Measurements from ENCODE around the gene DNAH6. TPM values are rescaled to one million over a fixed set of nuclear protein-coding genes. Genes with fewer than 3 reads are reported as not detected.

DNAH6 gene
- total and polyA plus RNA-seq, 9 of the 15 experiments (the other 6 are each of a cell fraction or from before 2014, with no cell fraction given), result 0.01 to 0.04 (median 0.01) TPM; not detected in 5

DNA sequence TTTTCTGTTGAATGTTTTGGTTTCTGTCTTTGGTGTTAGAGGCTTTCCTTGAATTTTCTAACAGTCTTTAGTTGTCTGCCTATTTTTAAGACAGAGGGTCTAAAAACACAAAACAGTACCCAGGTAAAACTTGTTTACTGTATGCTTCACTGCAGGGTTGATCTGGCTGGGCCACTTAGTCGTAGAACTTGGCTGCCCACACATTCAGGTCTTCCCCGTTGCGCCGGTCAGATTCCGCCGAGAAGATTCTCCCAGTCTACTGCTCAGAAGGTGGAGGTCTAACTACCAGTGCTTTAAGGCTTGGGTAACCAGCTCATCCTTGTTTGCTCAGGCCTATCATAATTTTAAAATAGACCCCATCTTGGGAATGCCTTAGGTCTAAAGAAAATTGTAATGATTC, 24.6 kb upstream of the DNAH6 start:
- intact Hi-C loops (cut with micrococcal nuclease) (loop anchor here (5.0 kb wide), 1 partner anchor 806 kb away; no protein-coding TSS in a partner anchor), in situ Hi-C loops (cut with MboI) (no loop called here)
- Histone ChIP-seq H3K4me1 (replicated peaks in 1 of 2; ENCODE audit: control insufficient read depth in 2 of 2, insufficient read depth in 2 of 2, low read length in 2 of 2) (no peaks in the 10 kb centered on the region), H3K9me3 (replicated peaks; ENCODE audit: control insufficient read depth, insufficient read depth, low read depth, low read length) (no peaks in the 10 kb centered on the region), H3K27ac (ENCODE audit: extremely low read depth, low read depth, low read length) (no peak overlapping the region), H4K20me1 (replicated peaks; ENCODE audit: control insufficient read depth, insufficient read depth, low read length) (no peaks in the 10 kb centered on the region), H3K9me1 (ENCODE audit: control insufficient read depth, insufficient read depth, low read length) (no peaks in the 10 kb centered on the region), H3K36me3 (ENCODE audit: control insufficient read depth, insufficient read depth, low read length) (no peaks in the 10 kb centered on the region), H3K9ac (ENCODE audit: insufficient read depth in 1 of 2, low read depth in 2 of 2, low read length in 2 of 2) (no peak overlapping the region), H3K79me2 (ENCODE audit: control insufficient read depth, insufficient read depth, low read length) (no peaks in the 10 kb centered on the region), H3K4me2 (ENCODE audit: insufficient read depth, low read length) (no peak overlapping the region), H3K27me3 (ENCODE audit: control insufficient read depth in 2 of 2, insufficient read depth in 2 of 2, low read length in 2 of 2) (0 out of 5 replicates have a peak, but pooled peaks cover 0 to 3% of the 10 kb centered on the region in 2 experiments), H3K4me3 (no peak overlapping the region), H2AFZ (ENCODE audit: low read depth, low read length) (no peak overlapping the region)
- BruUV-seq (replicated peaks), result no TSS peak
- POLR2A ChIA-PET, result interaction anchor here (0.8 to 1.2 kb wide), 2 partner anchors 9 to 12 kb away, joined by 3 to 4 read pairs; no protein-coding TSS in a partner anchor
- ATAC-seq, result no peak
- WGBS (ENCODE audit: insufficient coverage, low coverage, missing lambda C conversion rate), result 3% methylated on average over 6 of the region's 6 CpGs
- no peak for FAIRE-seq
- CTCF ChIA-PET (ENCODE audit: low intra/inter-chr PET ratio), result no interaction called here
- no peak for DNase-seq (ENCODE audit: extremely low read depth in 1 of 4, low spot score in 3 of 4)
- no peak for TF ChIP-seq PYGO2 (tag; IDR thresholded peaks at IDR 0.05)
- no peak for TF ChIP-seq SREBF2 (CRISPR knock-in tag; IDR thresholded peaks at IDR 0.05)
- TF ChIP-seq FOXP1 (CRISPR knock-in tag; IDR thresholded peaks at IDR 0.05), result no peak
- TF ChIP-seq, protein P1, sequence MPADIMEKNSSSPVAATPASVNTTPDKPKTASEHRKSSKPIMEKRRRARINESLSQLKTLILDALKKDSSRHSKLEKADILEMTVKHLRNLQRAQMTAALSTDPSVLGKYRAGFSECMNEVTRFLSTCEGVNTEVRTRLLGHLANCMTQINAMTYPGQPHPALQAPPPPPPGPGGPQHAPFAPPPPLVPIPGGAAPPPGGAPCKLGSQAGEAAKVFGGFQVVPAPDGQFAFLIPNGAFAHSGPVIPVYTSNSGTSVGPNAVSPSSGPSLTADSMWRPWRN (IDR thresholded peaks at IDR 0.05; ENCODE audit: low read depth), result no peak
- TF ChIP-seq PML (IDR thresholded peaks at IDR 0.05; ENCODE audit: low read length), result no peak
- TF ChIP-seq TCF7 (IDR thresholded peaks at IDR 0.05; ENCODE audit: borderline replicate concordance), result no peak
- TF ChIP-seq MXI1 (IDR thresholded peaks at IDR 0.05; ENCODE audit: low read depth, low read length), result no peak
- no peak for TF ChIP-seq CEBPG (CRISPR knock-in tag; IDR thresholded peaks at IDR 0.05)
- TF ChIP-seq CEBPG (tag; conservative IDR thresholded peaks at IDR 0.05 in 1 of 2, IDR thresholded peaks at IDR 0.05 in 1 of 2), result no peak
- no peak for TF ChIP-seq NR2F6 (CRISPR knock-in tag; IDR thresholded peaks at IDR 0.05)
- no peak for TF ChIP-seq SMARCA5 (IDR thresholded peaks at IDR 0.05)
- TF ChIP-seq HMG20B (CRISPR knock-in tag; IDR thresholded peaks at IDR 0.05), result no peak
- no peak for TF ChIP-seq SMC3 (conservative IDR thresholded peaks at IDR 0.05; ENCODE audit: insufficient read depth, low read depth, low read length)
- TF ChIP-seq NUFIP1 (IDR thresholded peaks at IDR 0.05; ENCODE audit: partially characterized antibody), result no peak
- TF ChIP-seq RUNX1 (IDR thresholded peaks at IDR 0.05; ENCODE audit: low read depth), result no peak
- TF ChIP-seq, protein P2, sequence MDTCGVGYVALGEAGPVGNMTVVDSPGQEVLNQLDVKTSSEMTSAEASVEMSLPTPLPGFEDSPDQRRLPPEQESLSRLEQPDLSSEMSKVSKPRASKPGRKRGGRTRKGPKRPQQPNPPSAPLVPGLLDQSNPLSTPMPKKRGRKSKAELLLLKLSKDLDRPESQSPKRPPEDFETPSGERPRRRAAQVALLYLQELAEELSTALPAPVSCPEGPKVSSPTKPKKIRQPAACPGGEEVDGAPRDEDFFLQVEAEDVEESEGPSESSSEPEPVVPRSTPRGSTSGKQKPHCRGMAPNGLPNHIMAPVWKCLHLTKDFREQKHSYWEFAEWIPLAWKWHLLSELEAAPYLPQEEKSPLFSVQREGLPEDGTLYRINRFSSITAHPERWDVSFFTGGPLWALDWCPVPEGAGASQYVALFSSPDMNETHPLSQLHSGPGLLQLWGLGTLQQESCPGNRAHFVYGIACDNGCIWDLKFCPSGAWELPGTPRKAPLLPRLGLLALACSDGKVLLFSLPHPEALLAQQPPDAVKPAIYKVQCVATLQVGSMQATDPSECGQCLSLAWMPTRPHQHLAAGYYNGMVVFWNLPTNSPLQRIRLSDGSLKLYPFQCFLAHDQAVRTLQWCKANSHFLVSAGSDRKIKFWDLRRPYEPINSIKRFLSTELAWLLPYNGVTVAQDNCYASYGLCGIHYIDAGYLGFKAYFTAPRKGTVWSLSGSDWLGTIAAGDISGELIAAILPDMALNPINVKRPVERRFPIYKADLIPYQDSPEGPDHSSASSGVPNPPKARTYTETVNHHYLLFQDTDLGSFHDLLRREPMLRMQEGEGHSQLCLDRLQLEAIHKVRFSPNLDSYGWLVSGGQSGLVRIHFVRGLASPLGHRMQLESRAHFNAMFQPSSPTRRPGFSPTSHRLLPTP (IDR thresholded peaks at IDR 0.05; ENCODE audit: borderline replicate concordance, extremely low read depth, insufficient read length), result no peak
- TF ChIP-seq, protein P3, sequence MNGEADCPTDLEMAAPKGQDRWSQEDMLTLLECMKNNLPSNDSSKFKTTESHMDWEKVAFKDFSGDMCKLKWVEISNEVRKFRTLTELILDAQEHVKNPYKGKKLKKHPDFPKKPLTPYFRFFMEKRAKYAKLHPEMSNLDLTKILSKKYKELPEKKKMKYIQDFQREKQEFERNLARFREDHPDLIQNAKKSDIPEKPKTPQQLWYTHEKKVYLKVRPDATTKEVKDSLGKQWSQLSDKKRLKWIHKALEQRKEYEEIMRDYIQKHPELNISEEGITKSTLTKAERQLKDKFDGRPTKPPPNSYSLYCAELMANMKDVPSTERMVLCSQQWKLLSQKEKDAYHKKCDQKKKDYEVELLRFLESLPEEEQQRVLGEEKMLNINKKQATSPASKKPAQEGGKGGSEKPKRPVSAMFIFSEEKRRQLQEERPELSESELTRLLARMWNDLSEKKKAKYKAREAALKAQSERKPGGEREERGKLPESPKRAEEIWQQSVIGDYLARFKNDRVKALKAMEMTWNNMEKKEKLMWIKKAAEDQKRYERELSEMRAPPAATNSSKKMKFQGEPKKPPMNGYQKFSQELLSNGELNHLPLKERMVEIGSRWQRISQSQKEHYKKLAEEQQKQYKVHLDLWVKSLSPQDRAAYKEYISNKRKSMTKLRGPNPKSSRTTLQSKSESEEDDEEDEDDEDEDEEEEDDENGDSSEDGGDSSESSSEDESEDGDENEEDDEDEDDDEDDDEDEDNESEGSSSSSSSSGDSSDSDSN (IDR thresholded peaks at IDR 0.05; ENCODE audit: borderline replicate concordance in 1 of 2, low read depth in 2 of 2, low read length in 2 of 2), result no peak
